RPMI8226 (cell line): ENCODE data around the gene OR1F1.
"Not testable (repeated sequence)": the region's sequence is repeated elsewhere in the genome, so short reads cannot be mapped to it uniquely, and the experiment has no call there.

Source experiments
- DNase-seq: peaks from one replicate; pipeline ENCODE4 v3.0.0-alpha.2; 2015

The OR1F1 gene

GRCh38 chr16:3187798-3188674, at the start of gene OR1F1:
Gene OR1F1, plus strand, starts transcription at chr16:3188204.
- peak; percentile 93 for DNase-seq

- no peak for DNase-seq
Measured at GRCh38 chr16:3138342-3138741, 49.7 kb upstream of the OR1F1 start.

- no peak for DNase-seq
Measured at GRCh38 chr16:3138823-3139426, 49.1 kb upstream of the OR1F1 start.

- not testable (repeated sequence) for DNase-seq
Measured at GRCh38 chr16:3139561-3139960, 48.4 kb upstream of the OR1F1 start.

GRCh38 chr16:3140603-3141427, 47.2 kb upstream of the OR1F1 start:
- no peak for DNase-seq

GRCh38 chr16:3141781-3142311, 46.2 kb upstream of the OR1F1 start:
- no peak for DNase-seq

GRCh38 chr16:3142327-3142726, 45.7 kb upstream of the OR1F1 start:
- no peak for DNase-seq

GRCh38 chr16:3142770-3143169, 45.2 kb upstream of the OR1F1 start:
- DNase-seq: no peak

- no peak for DNase-seq
Measured at GRCh38 chr16:3143189-3143588, 44.8 kb upstream of the OR1F1 start.

- no peak for DNase-seq
Measured at GRCh38 chr16:3143598-3144320, 44.2 kb upstream of the OR1F1 start.

GRCh38 chr16:3144321-3144983, 43.6 kb upstream of the OR1F1 start:
- DNase-seq: no peak

GRCh38 chr16:3145151-3145550, 42.9 kb upstream of the OR1F1 start:
- no peak for DNase-seq

- DNase-seq: no peak
Measured at GRCh38 chr16:3145660-3146059, 42.3 kb upstream of the OR1F1 start.

- no peak for DNase-seq
Measured at GRCh38 chr16:3147046-3147756, 40.8 kb upstream of the OR1F1 start.

GRCh38 chr16:3147757-3148104, 40.3 kb upstream of the OR1F1 start:
- no peak for DNase-seq

GRCh38 chr16:3148256-3149192, 39.5 kb upstream of the OR1F1 start:
- DNase-seq: no peak

- no peak for DNase-seq
Measured at GRCh38 chr16:3149193-3149530, 38.8 kb upstream of the OR1F1 start.

- peak; percentile 84 for DNase-seq
Measured at GRCh38 chr16:3149630-3150345, 38.2 kb upstream of the OR1F1 start.

- DNase-seq: peak; percentile 99
Measured at GRCh38 chr16:3150346-3151218, 37.4 kb upstream of the OR1F1 start.
